Activated CD8-positive, alpha-beta memory T cell treated with anti-CD3 and anti-CD28 coated beads, Interleukin-2, amount 50 U/mL, for 48 hours (primary cell): ENCODE results near the gene TMIGD2.
A peak's percentile ranks its signal among the peaks of the same experiment; 100 is the strongest.
"Not testable (repeated sequence)": the region's sequence is repeated elsewhere in the genome, so short reads cannot be mapped to it uniquely, and the experiment has no call there.

Experiments
- DNase-seq: peaks from one replicate; pipeline ENCODE4 v3.0.0-alpha.2; 2020

TMIGD2 gene

GRCh38 chr19:4295972-4296771 is 6.0 kb downstream of the TMIGD2 start:
- DNase-seq = no peak

DNA sequence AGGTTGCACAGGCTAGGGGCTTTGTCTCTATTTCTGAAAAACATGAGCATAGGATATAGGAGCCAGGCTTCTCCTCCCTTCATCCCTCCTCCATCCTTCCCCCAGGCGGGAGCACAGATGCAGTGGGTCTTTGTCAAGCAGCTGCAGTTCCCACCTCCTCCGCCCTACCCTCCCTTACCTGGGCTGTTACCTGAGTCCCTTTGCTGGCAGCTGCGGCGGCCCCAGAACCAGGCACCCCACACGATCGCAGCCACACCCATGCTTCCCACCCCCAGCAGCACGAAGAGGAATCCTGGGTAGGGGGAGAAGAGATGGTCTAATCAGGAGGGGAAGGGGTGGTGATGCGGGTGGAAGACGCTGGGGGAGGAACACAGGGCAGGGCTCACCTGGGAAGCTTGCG is 7.8 kb downstream of the TMIGD2 start:
- no peak for DNase-seq

GRCh38 chr19:4292515-4292914 is 9.7 kb downstream of the TMIGD2 start:
- no peak for DNase-seq

DNA sequence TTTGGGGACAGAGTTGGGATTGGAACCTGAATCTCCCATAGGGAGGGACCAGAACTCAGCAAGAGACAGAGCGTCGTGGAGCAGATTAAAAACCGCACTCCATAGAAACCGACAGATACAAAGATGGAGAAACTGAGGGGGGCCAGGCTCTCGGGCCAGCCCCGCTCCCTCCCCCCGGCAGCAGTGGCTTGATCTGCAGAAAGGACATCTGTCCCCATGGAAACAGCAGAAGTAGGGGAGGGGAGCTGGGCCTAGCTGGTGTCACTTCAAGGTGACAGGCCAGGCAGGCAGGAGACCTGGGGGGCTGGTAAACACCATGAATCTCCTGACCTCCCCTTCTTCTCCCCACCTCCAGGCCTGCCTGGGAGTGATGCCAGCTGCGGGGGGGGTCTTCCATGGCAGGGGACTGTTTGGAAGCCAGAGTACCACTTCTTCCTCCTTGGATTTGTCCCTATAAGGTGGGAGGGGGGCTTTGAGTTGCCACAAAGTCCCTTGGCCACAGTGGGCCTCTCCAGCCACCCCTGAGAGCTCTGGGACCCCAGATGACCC is 10.9 kb downstream of the TMIGD2 start:
- DNase-seq = no peak

- no peak for DNase-seq
Measured at GRCh38 chr19:4288091-4288777, 14.0 kb downstream of the TMIGD2 start.

DNA sequence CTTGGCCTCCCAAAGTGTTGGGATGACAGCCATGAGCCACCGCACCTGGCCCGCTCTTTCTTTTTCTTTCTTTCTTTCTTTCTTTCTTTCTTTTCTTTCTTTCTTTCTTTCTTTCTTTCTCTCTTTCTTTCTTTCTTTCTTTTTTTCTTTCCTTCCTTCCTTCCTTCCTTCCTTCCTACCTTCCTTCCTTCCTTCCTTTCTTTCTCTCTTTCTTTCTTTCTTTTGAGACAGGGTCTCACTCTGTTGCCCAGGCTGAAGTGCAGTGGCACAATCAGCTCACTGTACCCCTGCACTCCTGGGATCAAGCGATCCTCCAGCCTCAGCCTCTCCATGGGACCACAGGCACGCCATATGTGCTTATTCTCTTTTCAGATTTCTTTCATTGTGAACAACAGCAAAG is 16.0 kb downstream of the TMIGD2 start:
- DNase-seq = not testable (repeated sequence)

GRCh38 chr19:4284974-4285373 is 17.2 kb downstream of the TMIGD2 start:
- no peak for DNase-seq

GRCh38 chr19:4284176-4284958 is 17.8 kb downstream of the TMIGD2 start:
- no peak for DNase-seq

GRCh38 chr19:4279530-4280422 is 22.4 kb downstream of the TMIGD2 start:
- DNase-seq = no peak

DNA sequence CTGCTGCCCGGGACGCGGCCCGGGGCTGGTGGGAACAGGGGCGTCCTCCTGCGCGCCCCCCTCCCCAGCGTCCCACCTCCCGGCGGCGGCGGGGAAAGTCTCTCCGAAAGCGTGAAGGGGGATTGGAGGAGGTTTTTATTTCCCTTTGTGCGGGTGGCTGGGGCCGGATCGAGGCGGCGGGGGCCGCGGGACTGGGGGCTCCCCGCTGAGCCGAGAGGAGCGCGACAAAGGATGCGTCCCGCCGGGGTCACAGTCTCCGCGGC is 23.0 kb downstream of the TMIGD2 start:
- no peak for DNase-seq

DNA sequence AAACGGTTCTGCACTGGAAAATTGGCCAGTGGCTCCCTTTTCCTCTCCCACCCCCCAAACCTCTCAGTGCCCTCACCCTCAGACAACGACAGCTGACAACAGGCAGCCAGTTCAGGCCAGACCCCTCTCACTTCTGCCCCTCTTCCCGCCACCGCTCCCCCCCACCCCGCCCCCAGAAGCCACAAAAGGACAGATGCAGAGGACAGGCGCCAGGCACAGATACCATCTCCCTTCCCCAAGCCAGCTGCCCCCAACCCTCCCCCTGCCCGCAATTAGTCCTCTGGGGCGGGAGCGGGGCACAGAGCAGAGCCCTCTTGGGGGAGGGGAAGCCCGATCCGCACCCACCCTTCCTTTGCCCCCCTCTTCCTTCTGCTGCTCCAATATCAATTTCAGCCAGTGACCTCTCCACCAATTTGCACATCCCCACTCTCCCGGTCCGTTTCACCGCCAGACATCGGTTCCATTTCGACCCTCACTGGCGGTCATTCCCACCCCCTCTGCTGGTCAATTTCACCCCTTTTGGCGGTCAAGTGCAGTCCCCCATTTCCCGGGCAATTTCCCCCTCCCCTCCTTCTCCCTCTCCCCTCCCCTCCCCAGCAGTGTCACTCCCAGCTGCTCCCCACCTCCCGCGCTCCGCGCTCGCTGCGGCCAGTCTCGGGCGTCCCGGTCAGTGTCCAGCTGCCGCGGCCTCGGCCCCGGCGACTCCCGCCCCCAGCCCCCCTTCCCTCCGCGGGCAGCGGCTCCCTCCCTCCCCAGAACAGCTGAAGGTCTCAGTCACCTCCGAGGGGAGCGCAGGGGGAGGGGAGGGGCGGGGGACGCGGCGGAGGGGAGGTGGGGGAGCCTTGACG is 23.5 kb downstream of the TMIGD2 start, which contains the start of gene SHD:
Gene SHD (plus strand): TSS at position 848 of the 848 bp plus-strand sequence. CDS start 798 bp downstream, outside the sequence.
- no peak for DNase-seq

- no peak for DNase-seq
Measured at GRCh38 chr19:4278010-4278409, 24.2 kb downstream of the TMIGD2 start.

DNA sequence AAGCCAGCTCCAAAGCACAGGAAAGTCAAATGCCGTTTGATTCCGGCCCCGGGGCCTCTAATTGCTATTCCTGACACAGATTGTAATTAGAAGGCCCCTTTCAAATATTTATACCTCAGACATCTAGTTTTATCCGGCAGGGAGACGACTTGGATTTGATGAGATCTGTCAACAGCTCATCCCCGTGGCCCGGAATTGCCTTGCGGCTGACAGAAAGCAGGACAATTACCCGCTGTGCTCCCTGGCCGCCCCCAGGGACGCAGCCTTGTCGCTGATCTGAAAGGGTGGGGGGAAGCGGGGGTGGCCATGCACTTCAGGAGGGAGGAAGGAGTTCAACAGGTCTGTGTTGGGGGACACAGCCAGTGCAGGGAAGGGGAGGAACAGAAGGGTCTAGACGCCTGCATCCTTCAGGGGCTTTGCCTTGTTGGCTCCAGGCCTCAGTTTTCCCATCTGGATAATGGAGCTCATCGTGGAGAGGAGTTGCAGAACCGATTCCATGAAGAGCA is 24.9 kb downstream of the TMIGD2 start:
- no peak for DNase-seq

- not testable (repeated sequence) for DNase-seq
Measured at GRCh38 chr19:4274321-4274686, 27.9 kb downstream of the TMIGD2 start.

GRCh38 chr19:4272894-4273293 is 29.3 kb downstream of the TMIGD2 start:
- no peak for DNase-seq

GRCh38 chr19:4268816-4269430 is 33.3 kb downstream of the TMIGD2 start:
- DNase-seq = no peak

DNA sequence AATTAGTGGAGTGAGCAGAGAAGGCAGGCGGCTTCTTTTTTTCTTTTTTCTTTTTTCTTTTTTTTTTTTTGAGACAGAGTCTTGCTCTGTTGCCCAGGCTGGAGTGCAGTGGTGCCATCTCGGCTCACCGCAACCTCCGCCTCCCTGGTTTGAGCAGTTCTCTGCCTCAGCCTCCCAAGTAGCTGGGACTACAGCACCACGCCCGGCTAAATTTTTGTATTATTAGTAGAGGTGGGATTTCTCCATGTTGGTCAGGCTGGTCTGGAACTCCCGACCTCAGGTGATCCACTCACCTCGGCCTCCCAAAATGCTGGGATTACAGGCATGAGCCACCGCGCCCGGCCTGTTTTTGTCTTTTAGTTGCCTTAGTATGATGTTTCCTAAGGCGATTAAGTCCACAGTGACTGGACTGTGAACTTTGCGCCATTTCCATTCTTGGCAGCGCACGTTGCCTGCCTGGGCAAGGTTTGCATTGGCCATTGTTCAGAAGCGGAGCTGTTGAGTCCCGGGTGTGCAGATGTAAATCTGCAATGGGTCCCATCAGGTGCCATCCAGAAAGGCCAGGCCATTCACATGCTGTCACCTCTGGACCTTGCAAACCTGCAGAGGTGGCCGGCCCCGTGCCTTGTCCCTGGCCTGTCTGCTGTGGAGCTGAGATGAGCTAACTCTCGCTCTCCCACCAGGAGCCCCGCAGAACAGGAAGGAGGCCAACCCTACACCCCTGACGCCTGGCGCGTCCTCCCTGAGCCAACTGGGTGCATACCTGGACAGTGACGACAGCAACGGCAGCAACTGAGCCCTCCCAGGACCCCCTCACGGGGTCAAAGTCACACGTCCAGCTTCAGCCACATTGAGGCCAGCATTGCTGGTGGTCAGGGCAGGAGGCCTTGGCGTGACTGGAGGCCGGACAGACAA is 34.0 kb downstream of the TMIGD2 start:
- no peak for DNase-seq

GRCh38 chr19:4267101-4267900 is 34.9 kb downstream of the TMIGD2 start:
- DNase-seq = peak; percentile 89
